HUES64 (cell line): Measurements from ENCODE around the gene PGLYRP4.

ENCODE experiments used
- H3K27ac ChIP-seq: 2 replicates; pipeline ENCODE4 v1.7.0; 2013; ENCODE audit warnings: low read depth, low read length, inconsistent platforms
- H3K27me3 ChIP-seq: 2 replicates; pipeline ENCODE4 v1.6.1; 2013; ENCODE audit warnings: mild to moderate bottlenecking, low read length; ENCODE audit not compliant: insufficient read depth
- H3K36me3 ChIP-seq: 2 replicates; pipeline ENCODE4 v1.6.1; 2013; ENCODE audit warnings: mild to moderate bottlenecking, low read length; ENCODE audit not compliant: insufficient read depth
- H3K4me1 ChIP-seq: 2 replicates; pipeline ENCODE4 v1.6.1; 2013; ENCODE audit warnings: mild to moderate bottlenecking, low read length, moderate library complexity; ENCODE audit not compliant: insufficient read depth
- H3K4me3 ChIP-seq: 2 replicates; pipeline ENCODE4 v1.5.1; 2013; ENCODE audit warnings: mild to moderate bottlenecking, low read length, moderate library complexity
- H3K9ac ChIP-seq: 2 replicates; pipeline ENCODE4 v1.6.1; 2013; ENCODE audit warnings: mild to moderate bottlenecking, low read depth, low read length
- H3K9me3 ChIP-seq: 2 replicates; pipeline ENCODE4 v1.6.1; 2013; ENCODE audit warnings: low read depth, low read length; ENCODE audit not compliant: insufficient read depth
- WGBS: fragments of 150-250, 120-280 bp; methylation state at CpG from one replicate; pipeline ENCODE4 v1.1.7; 2013; ENCODE audit warnings: missing lambda C conversion rate; 5-methylcytosine and 5-hydroxymethylcytosine counted together

The PGLYRP4 gene

DNA sequence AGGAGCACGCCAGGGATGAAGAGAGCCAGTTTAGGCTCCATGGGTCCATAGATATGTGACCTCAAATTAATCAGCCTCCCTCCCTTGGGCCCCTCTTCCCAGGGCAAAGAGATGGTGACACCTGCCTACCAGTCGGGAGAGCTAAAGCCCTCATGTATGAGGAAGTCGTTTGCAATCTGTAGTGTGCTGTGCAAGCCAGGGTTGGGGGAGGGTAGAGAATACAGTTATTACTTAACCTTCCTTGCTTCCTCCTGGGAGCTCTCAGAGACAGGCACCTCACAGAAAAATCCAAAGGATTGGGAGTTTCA, 4.0 kb downstream of the PGLYRP4 start:
- H3K27me3 ChIP-seq: peaks cover 3% of the 10 kb centered on the region; the same call in 1 of the 2 replicates
- H3K4me3 ChIP-seq: no peak overlapping the region
- H3K9ac ChIP-seq: no peak overlapping the region
- H3K9me3 ChIP-seq: no peaks in the 10 kb centered on the region
- no peaks in the 10 kb centered on the region for H3K4me1 ChIP-seq
- H3K27ac ChIP-seq: no peak overlapping the region
- WGBS: 82% methylated on average over 3 of the region's 3 CpGs
- no peaks in the 10 kb centered on the region for H3K36me3 ChIP-seq

DNA sequence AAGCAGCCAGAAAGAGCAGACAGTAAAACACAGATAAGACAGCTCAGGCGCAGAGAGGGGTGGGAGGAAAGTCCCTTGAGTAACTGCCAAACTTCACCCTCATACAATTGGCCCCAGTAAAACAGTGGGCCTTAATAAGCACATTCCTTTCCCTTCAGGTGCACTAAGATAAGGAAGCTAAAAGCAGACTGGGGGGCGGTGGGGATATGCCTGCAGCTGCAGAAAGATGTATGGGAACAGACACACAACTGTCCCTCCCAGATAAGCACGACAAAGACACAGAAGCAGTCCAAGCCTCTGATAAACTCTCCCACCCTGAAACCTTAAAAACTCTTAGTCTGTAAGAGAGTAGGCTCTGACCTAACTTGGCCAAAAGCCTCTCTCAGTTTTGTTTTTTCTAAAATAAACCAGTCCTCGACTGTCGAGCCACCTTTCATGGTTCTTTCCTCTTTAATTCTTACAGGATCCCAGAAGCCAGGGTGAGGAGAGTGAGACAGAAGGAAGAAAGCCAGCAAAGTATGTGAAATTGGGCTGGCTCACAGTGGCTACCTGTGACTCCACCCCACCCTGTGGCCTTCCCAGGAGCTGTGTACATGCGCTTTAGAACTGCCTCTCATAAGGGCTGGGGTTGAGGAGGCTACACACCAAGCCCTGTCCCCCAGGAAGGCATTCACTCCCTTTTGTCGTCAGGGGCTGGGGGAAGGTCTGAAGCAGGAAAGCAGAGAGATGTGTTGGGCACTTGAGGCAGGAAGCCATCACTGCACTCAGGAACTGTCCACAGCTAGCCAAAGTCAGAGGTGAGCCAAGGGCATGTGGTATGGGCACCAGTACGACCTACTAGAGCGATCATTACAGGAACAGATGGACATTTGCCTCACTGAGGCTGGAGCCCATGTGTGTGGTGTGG, 4.6 kb downstream of the PGLYRP4 start:
- 80% methylated on average over 9 of the region's 9 CpGs for WGBS
- Histone ChIP-seq H3K36me3 (no peaks in the 10 kb centered on the region), H3K4me3 (no peak overlapping the region), H3K27ac (no peak overlapping the region), H3K27me3 (peaks cover 3% of the 10 kb centered on the region; the same call in 1 of the 2 replicates), H3K4me1 (no peaks in the 10 kb centered on the region), H3K9me3 (no peaks in the 10 kb centered on the region), H3K9ac (no peak overlapping the region)

DNA sequence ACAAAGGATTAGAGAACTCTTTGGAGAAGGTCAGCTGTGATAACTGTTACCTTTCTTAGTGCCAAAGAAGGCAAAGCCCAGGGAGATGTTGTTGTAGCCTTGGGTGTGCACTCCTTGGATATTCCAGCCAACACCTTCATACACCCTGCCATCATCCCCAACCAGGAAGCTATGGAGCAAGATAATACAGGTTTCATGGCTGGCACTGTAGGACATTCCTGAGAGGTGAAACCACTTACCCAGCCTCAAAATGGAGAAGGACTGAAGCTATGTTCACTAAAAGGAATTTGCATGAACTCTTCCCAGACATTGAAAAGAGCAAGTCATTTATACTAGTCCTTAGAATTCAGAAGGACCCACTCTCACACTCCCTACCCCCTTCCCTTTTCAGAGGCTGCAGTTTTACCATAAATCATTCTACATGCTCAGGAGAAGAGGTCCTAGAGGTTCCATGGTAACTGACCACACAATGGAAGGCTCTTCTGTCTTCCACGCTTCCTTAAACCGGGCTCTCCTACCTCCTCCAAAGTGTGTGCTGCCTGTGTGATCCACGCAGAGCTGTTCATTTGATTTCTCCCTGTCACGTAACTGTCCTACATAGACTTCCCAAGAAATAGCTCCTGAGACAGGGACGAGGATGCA, 5.5 kb downstream of the PGLYRP4 start:
- H3K4me1 ChIP-seq: no peaks in the 10 kb centered on the region
- H3K36me3 ChIP-seq: no peaks in the 10 kb centered on the region
- H3K9me3 ChIP-seq: no peaks in the 10 kb centered on the region
- H3K9ac ChIP-seq: no peak overlapping the region
- H3K27ac ChIP-seq: no peak overlapping the region
- no peak overlapping the region for H3K4me3 ChIP-seq
- WGBS: 58% methylated on average over 5 of the region's 5 CpGs
- H3K27me3 ChIP-seq: peaks cover 3% of the 10 kb centered on the region; the same call in 1 of the 2 replicates

DNA sequence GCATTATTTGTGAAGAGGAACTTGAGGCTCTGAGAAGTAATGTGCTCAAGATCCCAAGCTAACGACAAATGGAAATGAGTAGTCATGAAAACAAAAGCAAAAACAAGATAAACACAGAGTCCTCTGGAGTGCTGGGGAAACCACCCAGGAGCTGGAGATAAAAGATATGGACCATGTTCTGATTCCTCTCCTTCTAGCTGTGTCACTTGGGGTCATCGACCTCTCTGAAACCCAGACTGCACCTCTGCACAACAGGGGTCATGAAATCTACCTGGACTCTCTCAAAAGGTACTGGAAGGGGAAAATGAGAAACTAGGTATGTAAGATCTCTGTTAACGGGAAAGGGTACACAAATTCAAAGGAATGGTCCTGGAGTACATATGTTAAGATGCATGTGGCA, 6.5 kb downstream of the PGLYRP4 start:
- Histone ChIP-seq H3K27ac (no peak overlapping the region), H3K36me3 (no peaks in the 10 kb centered on the region), H3K9ac (no peak overlapping the region), H3K27me3 (no peaks in the 10 kb centered on the region), H3K4me1 (no peaks in the 10 kb centered on the region), H3K9me3 (no peaks in the 10 kb centered on the region), H3K4me3 (no peak overlapping the region)
- WGBS: 91% methylated on average over 3 of the region's 3 CpGs

DNA sequence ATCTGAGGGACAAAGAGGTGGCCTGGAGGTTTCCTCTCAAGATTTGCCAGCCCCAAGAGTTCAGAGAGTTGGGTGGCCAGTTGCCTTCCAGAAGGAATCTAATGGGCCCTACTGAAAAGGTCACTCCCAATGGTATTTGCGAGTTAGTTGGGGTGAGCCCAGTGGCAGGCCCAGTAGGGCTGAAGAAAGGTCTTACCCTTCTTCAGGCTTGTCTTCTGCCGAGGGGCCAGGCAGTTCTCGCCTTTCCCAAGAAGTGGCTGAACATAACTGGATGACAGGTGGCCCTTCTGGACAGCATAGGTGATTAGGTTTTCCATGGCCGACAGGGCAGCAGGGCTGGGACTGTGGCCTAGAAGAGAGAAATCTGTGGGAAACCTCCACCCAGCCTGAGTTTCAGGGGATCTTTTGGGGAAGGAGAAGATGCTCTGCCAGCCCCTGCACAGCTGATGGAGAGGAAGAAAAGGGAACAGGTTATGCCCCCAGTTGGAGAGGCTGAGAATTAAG, 7.2 kb downstream of the PGLYRP4 start:
- H3K9ac ChIP-seq: no peak overlapping the region
- H3K27ac ChIP-seq: no peak overlapping the region
- no peak overlapping the region for H3K4me3 ChIP-seq
- H3K4me1 ChIP-seq: no peaks in the 10 kb centered on the region
- H3K9me3 ChIP-seq: no peaks in the 10 kb centered on the region
- 86% methylated on average over 4 of the region's 4 CpGs for WGBS
- H3K27me3 ChIP-seq: no peaks in the 10 kb centered on the region
- H3K36me3 ChIP-seq: no peaks in the 10 kb centered on the region

DNA sequence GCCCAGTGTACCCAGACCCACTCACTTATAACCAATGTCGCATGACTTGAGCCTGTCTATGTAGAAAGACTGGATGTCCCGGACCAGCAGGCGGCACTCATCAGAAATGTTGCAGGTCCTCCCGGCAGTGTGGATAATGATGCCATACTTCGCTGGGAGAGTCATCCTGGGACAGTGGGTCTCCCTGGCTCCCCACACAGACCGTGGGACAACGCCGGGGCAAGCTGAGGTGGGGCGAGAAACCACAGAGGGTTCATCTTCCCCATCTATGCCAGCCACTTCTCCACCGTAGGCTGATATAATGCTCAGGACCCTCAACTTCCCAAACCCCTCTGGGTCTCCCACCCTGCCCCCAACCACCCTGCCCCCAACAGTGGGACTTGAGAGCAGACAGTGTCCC, 8.3 kb downstream of the PGLYRP4 start:
- H3K9ac ChIP-seq: no peak overlapping the region
- no peaks in the 10 kb centered on the region for H3K9me3 ChIP-seq
- H3K4me1 ChIP-seq: no peaks in the 10 kb centered on the region
- H3K27ac ChIP-seq: no peak overlapping the region
- no peak overlapping the region for H3K4me3 ChIP-seq
- 90% methylated on average over 10 of the region's 10 CpGs for WGBS
- no peaks in the 10 kb centered on the region for H3K27me3 ChIP-seq
- no peaks in the 10 kb centered on the region for H3K36me3 ChIP-seq

DNA sequence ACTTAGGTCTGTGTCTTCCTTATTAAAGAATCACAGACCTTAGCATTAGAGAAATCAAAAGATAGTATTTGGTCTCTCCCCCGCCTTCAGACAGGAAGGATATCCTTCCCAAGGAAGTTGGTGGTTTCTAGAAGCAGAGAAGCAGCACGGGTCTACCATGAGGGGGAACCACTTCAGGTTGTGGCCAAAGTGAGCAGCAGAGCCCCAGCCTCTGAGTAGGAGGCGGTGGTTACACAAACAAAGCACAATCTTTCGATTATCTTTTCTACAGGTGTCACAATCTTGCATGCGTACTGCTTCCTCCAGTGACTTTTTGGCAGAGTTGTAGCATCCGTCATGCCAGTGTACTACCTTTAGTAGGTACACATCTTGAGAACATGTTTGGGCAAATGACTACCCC, 8.8 kb downstream of the PGLYRP4 start:
- no peaks in the 10 kb centered on the region for H3K9me3 ChIP-seq
- H3K4me3 ChIP-seq: no peak overlapping the region
- H3K9ac ChIP-seq: no peak overlapping the region
- no peaks in the 10 kb centered on the region for H3K27me3 ChIP-seq
- H3K27ac ChIP-seq: no peak overlapping the region
- WGBS: 85% methylated on average over 6 of the region's 6 CpGs
- no peaks in the 10 kb centered on the region for H3K36me3 ChIP-seq
- H3K4me1 ChIP-seq: no peaks in the 10 kb centered on the region

DNA sequence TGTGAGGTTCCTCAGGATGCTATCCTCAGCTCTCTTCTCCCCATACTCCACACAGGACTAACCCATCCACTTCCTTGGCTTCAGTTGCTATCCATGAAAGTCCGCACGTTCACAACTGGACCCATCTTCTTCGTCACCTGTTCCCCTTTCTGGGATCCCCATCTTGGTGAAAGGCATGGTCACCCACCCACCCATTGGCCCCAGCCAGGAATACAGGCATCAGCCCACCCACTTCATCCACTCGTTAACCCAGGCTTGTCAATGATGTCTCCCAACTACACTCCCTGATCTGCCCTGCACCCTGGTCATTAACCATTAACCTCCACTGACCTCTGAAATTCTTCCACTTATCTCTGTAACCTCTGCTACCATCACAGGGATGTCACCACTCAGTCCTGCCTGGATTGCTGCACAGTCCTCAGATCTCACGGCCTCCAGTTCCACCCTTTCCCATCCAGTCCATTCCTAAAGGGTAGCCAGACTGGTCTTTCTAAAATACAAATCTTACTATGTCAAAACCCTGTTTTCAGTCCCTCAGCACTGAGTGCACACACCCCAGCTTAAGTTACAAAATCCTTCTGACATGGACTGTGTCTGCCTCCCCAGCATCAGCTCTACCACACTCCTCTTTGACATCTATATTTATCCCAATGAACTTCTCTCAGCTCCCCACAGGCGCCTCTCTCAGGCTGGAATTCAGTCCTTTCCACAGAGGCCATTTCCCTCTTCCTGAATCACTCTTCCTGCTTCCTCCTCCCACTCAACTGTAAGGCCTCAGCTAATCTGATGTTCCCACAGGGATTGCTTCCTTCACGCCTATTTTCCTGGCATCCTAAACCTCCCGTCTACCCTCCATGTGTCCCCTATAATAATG, 10.4 kb downstream of the PGLYRP4 start:
- H3K27me3 ChIP-seq: no peaks in the 10 kb centered on the region
- no peaks in the 10 kb centered on the region for H3K9me3 ChIP-seq
- no peak overlapping the region for H3K27ac ChIP-seq
- no peaks in the 10 kb centered on the region for H3K4me1 ChIP-seq
- no peak overlapping the region for H3K4me3 ChIP-seq
- H3K36me3 ChIP-seq: no peaks in the 10 kb centered on the region
- 80% methylated on average over 8 of the region's 8 CpGs for WGBS
- H3K9ac ChIP-seq: no peak overlapping the region

DNA sequence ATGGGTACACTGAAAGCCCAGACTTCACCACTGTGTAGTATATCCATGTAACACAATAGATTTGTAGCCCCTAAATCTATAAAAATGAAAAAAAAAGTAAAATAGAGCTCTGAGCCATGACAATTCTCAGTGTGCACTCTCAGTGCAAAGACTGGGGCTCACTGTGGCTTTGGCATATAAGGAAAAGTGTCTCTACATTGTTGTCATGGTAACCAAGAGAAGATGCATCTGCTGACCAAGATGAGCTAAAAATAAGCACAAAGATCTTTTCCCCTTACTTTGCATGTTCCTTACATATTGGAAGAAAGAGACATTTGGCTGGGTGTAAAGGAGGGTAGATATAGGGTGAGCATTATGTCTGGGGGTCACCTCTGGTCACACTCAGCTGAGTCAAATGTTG, 12.0 kb downstream of the PGLYRP4 start:
- H3K4me3 ChIP-seq: no peak overlapping the region
- no peaks in the 10 kb centered on the region for H3K27me3 ChIP-seq
- H3K27ac ChIP-seq: no peak overlapping the region
- 0 out of 2 replicates have a peak, but pooled peaks cover 1% of the 10 kb centered on the region for H3K9me3 ChIP-seq
- H3K36me3 ChIP-seq: no peaks in the 10 kb centered on the region
- no peaks in the 10 kb centered on the region for H3K4me1 ChIP-seq
- no peak overlapping the region for H3K9ac ChIP-seq

DNA sequence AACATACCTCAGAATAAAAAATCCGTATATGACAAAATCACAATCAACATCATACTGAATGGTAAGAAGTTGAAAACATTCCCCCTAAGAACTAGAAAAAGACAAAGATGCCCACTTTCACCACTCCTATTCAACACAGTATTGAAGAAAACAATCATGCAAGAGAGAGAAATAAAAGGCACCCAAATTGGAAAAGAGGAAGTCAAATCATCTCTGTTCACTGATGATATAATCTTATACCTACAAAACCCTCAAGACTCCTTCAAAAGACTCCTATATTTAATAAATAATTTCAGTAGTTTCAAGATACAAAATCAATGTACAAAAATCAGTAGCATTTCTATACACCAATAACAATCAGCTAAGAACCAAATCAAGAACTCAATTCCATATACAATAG, 14.7 kb downstream of the PGLYRP4 start:
- H3K27ac ChIP-seq: no peak overlapping the region
- H3K4me3 ChIP-seq: no peak overlapping the region
- H3K9ac ChIP-seq: no peak overlapping the region
- no peaks in the 10 kb centered on the region for H3K27me3 ChIP-seq
- no peaks in the 10 kb centered on the region for H3K36me3 ChIP-seq
- H3K4me1 ChIP-seq: no peaks in the 10 kb centered on the region
- whole genome bisulfite sequencing: 80% methylated on average over 1 of the region's 1 CpG
- H3K9me3 ChIP-seq: 0 out of 2 replicates have a peak, but pooled peaks cover 11% of the 10 kb centered on the region

DNA sequence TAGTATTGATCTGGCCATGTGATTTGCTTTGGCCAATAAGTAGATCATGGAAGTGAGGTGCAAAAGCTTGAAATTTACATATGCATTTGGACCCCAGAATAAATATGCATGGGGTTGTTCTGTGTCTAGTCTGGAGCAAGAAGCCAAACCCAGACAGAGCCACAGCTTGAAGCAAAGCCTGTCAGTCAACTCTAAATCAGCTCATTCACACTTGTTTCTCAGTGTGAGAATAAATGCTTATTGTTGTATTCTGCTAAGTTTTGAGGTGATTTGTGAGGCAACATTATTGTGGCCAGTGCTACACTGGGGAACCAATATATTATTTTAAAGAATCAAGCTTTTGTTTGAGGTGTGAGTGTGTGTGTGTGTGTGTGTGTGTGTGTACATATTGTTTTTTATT, 23.7 kb downstream of the PGLYRP4 start:
- Histone ChIP-seq H3K9ac (no peak overlapping the region), H3K4me3 (no peak overlapping the region), H3K36me3 (no peaks in the 10 kb centered on the region), H3K27me3 (no peaks in the 10 kb centered on the region), H3K27ac (no peak overlapping the region), H3K9me3 (peaks cover 55% of the 10 kb centered on the region), H3K4me1 (no peaks in the 10 kb centered on the region)
